ENCODE results near the gene RTN4.

- TF ChIP-seq SPI1 (IDR thresholded peaks at IDR 0.05; ENCODE audit: low read depth, low read length), result no peak
- no peak for TF ChIP-seq POLR2A (IDR thresholded peaks at IDR 0.05; ENCODE audit: low read depth, low read length)
- no peak for TF ChIP-seq TAF1 (IDR thresholded peaks at IDR 0.05; ENCODE audit: low read depth, low read length)
- TF ChIP-seq POLR2AphosphoS5 (IDR thresholded peaks at IDR 0.05; ENCODE audit: low read depth, low read length), result no peak
- no peak for TF ChIP-seq POU2F2 (IDR thresholded peaks at IDR 0.05; ENCODE audit: low read depth, low read length)
- TF ChIP-seq PAX5 (IDR thresholded peaks at IDR 0.05; ENCODE audit: insufficient read depth, low read length, severe bottlenecking), result no peak
Measured at GRCh38 chr2:54939446-54940118, 110.7 kb downstream of the RTN4 start.

Data from GM12891 (cell line).